LNCAP (cell line): ENCODE data around the gene LRRC31.

ENCODE experiments used
- TF ChIP-seq, protein P1 (sequence below): fragments of 450-650 bp; IDR thresholded peaks from 2 replicates; pipeline ENCODE4 v1.5.1; 2017; ENCODE audit warnings: mild to moderate bottlenecking

Gene LRRC31

DNA sequence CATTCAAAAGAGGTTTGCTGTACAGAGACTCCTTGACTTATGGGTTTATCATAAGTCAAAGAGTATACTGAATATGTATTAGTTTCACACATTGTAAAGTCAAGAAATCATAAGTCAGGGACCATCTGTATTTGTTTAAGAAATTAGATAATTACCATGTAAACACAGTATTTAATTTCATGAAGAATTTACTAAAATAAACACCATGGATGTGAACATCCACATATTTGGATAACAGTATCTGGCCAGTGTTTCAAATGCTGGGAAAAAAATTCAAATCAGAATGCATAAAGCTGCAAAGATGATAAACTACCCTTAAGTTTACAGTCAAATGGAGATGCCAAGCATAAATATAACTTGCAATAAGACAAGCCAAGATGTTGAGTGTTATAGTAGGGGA lies 79.5 kb downstream of the LRRC31 start:
- TF ChIP-seq, protein P1, sequence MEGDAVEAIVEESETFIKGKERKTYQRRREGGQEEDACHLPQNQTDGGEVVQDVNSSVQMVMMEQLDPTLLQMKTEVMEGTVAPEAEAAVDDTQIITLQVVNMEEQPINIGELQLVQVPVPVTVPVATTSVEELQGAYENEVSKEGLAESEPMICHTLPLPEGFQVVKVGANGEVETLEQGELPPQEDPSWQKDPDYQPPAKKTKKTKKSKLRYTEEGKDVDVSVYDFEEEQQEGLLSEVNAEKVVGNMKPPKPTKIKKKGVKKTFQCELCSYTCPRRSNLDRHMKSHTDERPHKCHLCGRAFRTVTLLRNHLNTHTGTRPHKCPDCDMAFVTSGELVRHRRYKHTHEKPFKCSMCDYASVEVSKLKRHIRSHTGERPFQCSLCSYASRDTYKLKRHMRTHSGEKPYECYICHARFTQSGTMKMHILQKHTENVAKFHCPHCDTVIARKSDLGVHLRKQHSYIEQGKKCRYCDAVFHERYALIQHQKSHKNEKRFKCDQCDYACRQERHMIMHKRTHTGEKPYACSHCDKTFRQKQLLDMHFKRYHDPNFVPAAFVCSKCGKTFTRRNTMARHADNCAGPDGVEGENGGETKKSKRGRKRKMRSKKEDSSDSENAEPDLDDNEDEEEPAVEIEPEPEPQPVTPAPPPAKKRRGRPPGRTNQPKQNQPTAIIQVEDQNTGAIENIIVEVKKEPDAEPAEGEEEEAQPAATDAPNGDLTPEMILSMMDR = no peak
